KMS-11 (cell line): ENCODE measurements around the gene LST1.

ENCODE experiments used
- H2AFZ ChIP-seq: fragments of 200-600 bp; sonication (generic); 2 replicates; pipeline ENCODE4 v1.6.1; 2016; ENCODE audit warnings: antibody characterized with exemption, mixed run types, low read depth
- H3K27ac ChIP-seq: fragments of 200-600 bp; sonication (generic); 2 replicates; pipeline ENCODE4 v1.6.1; 2016; ENCODE audit warnings: mild to moderate bottlenecking, mixed run types
- H3K27me3 ChIP-seq: fragments of 200-600 bp; sonication (generic); 2 replicates; pipeline ENCODE4 v1.6.1; 2017; ENCODE audit warnings: mild to moderate bottlenecking, low read depth, mixed run types, moderate library complexity; ENCODE audit not compliant: insufficient read depth
- H3K36me3 ChIP-seq: fragments of 200-600 bp; sonication (generic); 2 replicates; pipeline ENCODE4 v1.6.1; 2017; ENCODE audit warnings: mild to moderate bottlenecking, mixed run types; ENCODE audit not compliant: insufficient read depth
- H3K4me1 ChIP-seq: fragments of 200-600 bp; sonication (generic); 2 replicates; pipeline ENCODE4 v1.6.1; 2016; ENCODE audit warnings: mild to moderate bottlenecking, low read depth, mixed run types; ENCODE audit not compliant: poor library complexity, severe bottlenecking
- H3K4me2 ChIP-seq: fragments of 200-600 bp; sonication (generic); 2 replicates; pipeline ENCODE4 v1.7.0; 2016; ENCODE audit warnings: mild to moderate bottlenecking, mixed run types
- H3K4me3 ChIP-seq: fragments of 200-600 bp; sonication (generic); IDR thresholded peaks from 2 replicates; pipeline ENCODE4 v1.6.1; 2017; ENCODE audit warnings: low read depth, low read length, mixed read lengths; ENCODE audit not compliant: insufficient read depth
- H3K79me2 ChIP-seq: fragments of 200-600 bp; sonication (generic); 2 replicates; pipeline ENCODE4 v1.6.1; 2016; ENCODE audit warnings: low read depth, mixed run types; ENCODE audit not compliant: insufficient read depth
- H3K9ac ChIP-seq: fragments of 200-600 bp; sonication (generic); 2 replicates; pipeline ENCODE4 v1.6.1; 2016; ENCODE audit warnings: mild to moderate bottlenecking, mixed run types
- H4K20me1 ChIP-seq: fragments of 200-600 bp; sonication (generic); 2 replicates; pipeline ENCODE4 v1.6.1; 2016; ENCODE audit warnings: mild to moderate bottlenecking, mixed run types; ENCODE audit not compliant: insufficient read depth
- TF ChIP-seq, protein P1 (sequence below): fragments of 200-600 bp; sonication (generic); conservative IDR thresholded peaks from 2 replicates; pipeline ENCODE4 v1.6.1; 2017; ENCODE audit warnings: low read depth, mild to moderate bottlenecking, antibody characterized with exemption, low read length, moderate library complexity, mixed read lengths

The LST1 gene

DNA sequence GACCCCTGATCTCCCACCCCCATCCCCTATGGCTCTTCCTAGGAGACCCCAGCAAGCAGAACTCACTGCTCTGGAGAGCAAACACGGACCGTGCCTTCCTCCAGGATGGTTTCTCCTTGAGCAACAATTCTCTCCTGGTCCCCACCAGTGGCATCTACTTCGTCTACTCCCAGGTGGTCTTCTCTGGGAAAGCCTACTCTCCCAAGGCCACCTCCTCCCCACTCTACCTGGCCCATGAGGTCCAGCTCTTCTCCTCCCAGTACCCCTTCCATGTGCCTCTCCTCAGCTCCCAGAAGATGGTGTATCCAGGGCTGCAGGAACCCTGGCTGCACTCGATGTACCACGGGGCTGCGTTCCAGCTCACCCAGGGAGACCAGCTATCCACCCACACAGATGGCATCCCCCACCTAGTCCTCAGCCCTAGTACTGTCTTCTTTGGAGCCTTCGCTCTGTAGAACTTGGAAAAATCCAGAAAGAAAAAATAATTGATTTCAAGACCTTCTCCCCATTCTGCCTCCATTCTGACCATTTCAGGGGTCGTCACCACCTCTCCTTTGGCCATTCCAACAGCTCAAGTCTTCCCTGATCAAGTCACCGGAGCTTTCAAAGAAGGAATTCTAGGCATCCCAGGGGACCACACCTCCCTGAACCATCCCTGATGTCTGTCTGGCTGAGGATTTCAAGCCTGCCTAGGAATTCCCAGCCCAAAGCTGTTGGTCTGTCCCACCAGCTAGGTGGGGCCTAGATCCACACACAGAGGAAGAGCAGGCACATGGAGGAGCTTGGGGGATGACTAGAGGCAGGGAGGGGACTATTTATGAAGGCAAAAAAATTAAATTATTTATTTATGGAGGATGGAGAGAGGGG is 12.6 kb upstream of the LST1 start:
- Histone ChIP-seq H3K27ac (no peak overlapping the region), H2AFZ (no peak overlapping the region), H3K4me2 (no peak overlapping the region), H4K20me1 (no peaks in the 10 kb centered on the region), H3K9ac (no peak overlapping the region), H3K4me1 (peaks cover 35% of the 10 kb centered on the region), H3K27me3 (peaks cover 55% of the 10 kb centered on the region), H3K36me3 (no peaks in the 10 kb centered on the region), H3K4me3 (no peak overlapping the region), H3K79me2 (no peaks in the 10 kb centered on the region)
- TF ChIP-seq, protein P1, sequence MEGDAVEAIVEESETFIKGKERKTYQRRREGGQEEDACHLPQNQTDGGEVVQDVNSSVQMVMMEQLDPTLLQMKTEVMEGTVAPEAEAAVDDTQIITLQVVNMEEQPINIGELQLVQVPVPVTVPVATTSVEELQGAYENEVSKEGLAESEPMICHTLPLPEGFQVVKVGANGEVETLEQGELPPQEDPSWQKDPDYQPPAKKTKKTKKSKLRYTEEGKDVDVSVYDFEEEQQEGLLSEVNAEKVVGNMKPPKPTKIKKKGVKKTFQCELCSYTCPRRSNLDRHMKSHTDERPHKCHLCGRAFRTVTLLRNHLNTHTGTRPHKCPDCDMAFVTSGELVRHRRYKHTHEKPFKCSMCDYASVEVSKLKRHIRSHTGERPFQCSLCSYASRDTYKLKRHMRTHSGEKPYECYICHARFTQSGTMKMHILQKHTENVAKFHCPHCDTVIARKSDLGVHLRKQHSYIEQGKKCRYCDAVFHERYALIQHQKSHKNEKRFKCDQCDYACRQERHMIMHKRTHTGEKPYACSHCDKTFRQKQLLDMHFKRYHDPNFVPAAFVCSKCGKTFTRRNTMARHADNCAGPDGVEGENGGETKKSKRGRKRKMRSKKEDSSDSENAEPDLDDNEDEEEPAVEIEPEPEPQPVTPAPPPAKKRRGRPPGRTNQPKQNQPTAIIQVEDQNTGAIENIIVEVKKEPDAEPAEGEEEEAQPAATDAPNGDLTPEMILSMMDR = no peak

DNA sequence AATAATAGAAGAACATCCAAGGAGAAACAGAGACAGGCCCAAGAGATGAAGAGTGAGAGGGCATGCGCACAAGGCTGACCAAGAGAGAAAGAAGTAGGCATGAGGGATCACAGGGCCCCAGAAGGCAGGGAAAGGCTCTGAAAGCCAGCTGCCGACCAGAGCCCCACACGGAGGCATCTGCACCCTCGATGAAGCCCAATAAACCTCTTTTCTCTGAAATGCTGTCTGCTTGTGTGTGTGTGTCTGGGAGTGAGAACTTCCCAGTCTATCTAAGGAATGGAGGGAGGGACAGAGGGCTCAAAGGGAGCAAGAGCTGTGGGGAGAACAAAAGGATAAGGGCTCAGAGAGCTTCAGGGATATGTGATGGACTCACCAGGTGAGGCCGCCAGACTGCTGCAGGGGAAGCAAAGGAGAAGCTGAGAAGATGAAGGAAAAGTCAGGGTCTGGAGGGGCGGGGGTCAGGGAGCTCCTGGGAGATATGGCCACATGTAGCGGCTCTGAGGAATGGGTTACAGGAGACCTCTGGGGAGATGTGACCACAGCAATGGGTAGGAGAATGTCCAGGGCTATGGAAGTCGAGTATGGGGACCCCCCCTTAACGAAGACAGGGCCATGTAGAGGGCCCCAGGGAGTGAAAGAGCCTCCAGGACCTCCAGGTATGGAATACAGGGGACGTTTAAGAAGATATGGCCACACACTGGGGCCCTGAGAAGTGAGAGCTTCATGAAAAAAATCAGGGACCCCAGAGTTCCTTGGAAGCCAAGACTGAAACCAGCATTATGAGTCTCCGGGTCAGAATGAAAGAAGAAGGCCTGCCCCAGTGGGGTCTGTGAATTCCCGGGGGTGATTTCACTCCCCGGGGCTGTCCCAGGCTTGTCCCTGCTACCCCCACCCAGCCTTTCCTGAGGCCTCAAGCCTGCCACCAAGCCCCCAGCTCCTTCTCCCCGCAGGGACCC is 11.7 kb upstream of the LST1 start:
- no peak overlapping the region for H3K4me3 ChIP-seq
- no peaks in the 10 kb centered on the region for H4K20me1 ChIP-seq
- H3K9ac ChIP-seq = no peak overlapping the region
- H3K36me3 ChIP-seq = no peaks in the 10 kb centered on the region
- no peaks in the 10 kb centered on the region for H3K79me2 ChIP-seq
- no peak overlapping the region for H3K4me2 ChIP-seq
- no peak overlapping the region for H3K27ac ChIP-seq
- no peak overlapping the region for H2AFZ ChIP-seq
- TF ChIP-seq, protein P1 = no peak
- peaks cover 63% of the 10 kb centered on the region for H3K27me3 ChIP-seq
- H3K4me1 ChIP-seq = peaks cover 26% of the 10 kb centered on the region

DNA sequence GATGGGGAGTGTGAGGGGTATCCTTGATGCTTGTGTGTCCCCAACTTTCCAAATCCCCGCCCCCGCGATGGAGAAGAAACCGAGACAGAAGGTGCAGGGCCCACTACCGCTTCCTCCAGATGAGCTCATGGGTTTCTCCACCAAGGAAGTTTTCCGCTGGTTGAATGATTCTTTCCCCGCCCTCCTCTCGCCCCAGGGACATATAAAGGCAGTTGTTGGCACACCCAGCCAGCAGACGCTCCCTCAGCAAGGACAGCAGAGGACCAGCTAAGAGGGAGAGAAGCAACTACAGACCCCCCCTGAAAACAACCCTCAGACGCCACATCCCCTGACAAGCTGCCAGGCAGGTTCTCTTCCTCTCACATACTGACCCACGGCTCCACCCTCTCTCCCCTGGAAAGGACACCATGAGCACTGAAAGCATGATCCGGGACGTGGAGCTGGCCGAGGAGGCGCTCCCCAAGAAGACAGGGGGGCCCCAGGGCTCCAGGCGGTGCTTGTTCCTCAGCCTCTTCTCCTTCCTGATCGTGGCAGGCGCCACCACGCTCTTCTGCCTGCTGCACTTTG is 10.7 kb upstream of the LST1 start, which contains the start of gene TNF:
TSS of gene TNF (plus strand) at position 231 of the 567 bp plus-strand sequence. CDS start at position 408, 177 bp downstream.
- TF ChIP-seq, protein P1 = no peak
- H3K4me1 ChIP-seq = peaks cover 15% of the 10 kb centered on the region
- no peak within 1 kb of the TSS for H3K4me2 ChIP-seq
- H4K20me1 ChIP-seq = no peaks in the 10 kb centered on the region
- H3K79me2 ChIP-seq = no peaks in the 10 kb centered on the region
- H3K27me3 ChIP-seq = peaks cover 58% of the 10 kb centered on the region
- no peak within 1 kb of the TSS for H3K27ac ChIP-seq
- H3K9ac ChIP-seq = no peak within 1 kb of the TSS
- H2AFZ ChIP-seq = no peak within 1 kb of the TSS
- no peak within 1 kb of the TSS for H3K4me3 ChIP-seq
- no peaks in the 10 kb centered on the region for H3K36me3 ChIP-seq

DNA sequence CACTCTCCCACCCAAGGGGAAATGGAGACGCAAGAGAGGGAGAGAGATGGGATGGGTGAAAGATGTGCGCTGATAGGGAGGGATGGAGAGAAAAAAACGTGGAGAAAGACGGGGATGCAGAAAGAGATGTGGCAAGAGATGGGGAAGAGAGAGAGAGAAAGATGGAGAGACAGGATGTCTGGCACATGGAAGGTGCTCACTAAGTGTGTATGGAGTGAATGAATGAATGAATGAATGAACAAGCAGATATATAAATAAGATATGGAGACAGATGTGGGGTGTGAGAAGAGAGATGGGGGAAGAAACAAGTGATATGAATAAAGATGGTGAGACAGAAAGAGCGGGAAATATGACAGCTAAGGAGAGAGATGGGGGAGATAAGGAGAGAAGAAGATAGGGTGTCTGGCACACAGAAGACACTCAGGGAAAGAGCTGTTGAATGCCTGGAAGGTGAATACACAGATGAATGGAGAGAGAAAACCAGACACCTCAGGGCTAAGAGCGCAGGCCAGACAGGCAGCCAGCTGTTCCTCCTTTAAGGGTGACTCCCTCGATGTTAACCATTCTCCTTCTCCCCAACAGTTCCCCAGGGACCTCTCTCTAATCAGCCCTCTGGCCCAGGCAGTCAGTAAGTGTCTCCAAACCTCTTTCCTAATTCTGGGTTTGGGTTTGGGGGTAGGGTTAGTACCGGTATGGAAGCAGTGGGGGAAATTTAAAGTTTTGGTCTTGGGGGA is 10.0 kb upstream of the LST1 start:
- H3K9ac ChIP-seq = no peak overlapping the region
- no peak overlapping the region for H2AFZ ChIP-seq
- H3K4me3 ChIP-seq = no peak overlapping the region
- peaks cover 17% of the 10 kb centered on the region for H3K4me1 ChIP-seq
- TF ChIP-seq, protein P1 = no peak
- no peaks in the 10 kb centered on the region for H4K20me1 ChIP-seq
- H3K27ac ChIP-seq = no peak overlapping the region
- H3K36me3 ChIP-seq = no peaks in the 10 kb centered on the region
- H3K4me2 ChIP-seq = no peak overlapping the region
- no peaks in the 10 kb centered on the region for H3K79me2 ChIP-seq
- H3K27me3 ChIP-seq = peaks cover 61% of the 10 kb centered on the region
